GM18909 (cell line): ENCODE measurements around the gene BNC1.

Source experiments
- ATAC-seq: cut with Tn5 transposase; IDR thresholded peaks from one replicate; pipeline ENCODE4 v1.9.1; 2021; ENCODE audit warnings: mild to moderate bottlenecking; ENCODE audit not compliant: unreplicated experiment, poor library complexity

Gene BNC1, protein sequence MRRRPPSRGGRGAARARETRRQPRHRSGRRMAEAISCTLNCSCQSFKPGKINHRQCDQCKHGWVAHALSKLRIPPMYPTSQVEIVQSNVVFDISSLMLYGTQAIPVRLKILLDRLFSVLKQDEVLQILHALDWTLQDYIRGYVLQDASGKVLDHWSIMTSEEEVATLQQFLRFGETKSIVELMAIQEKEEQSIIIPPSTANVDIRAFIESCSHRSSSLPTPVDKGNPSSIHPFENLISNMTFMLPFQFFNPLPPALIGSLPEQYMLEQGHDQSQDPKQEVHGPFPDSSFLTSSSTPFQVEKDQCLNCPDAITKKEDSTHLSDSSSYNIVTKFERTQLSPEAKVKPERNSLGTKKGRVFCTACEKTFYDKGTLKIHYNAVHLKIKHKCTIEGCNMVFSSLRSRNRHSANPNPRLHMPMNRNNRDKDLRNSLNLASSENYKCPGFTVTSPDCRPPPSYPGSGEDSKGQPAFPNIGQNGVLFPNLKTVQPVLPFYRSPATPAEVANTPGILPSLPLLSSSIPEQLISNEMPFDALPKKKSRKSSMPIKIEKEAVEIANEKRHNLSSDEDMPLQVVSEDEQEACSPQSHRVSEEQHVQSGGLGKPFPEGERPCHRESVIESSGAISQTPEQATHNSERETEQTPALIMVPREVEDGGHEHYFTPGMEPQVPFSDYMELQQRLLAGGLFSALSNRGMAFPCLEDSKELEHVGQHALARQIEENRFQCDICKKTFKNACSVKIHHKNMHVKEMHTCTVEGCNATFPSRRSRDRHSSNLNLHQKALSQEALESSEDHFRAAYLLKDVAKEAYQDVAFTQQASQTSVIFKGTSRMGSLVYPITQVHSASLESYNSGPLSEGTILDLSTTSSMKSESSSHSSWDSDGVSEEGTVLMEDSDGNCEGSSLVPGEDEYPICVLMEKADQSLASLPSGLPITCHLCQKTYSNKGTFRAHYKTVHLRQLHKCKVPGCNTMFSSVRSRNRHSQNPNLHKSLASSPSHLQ

DNA sequence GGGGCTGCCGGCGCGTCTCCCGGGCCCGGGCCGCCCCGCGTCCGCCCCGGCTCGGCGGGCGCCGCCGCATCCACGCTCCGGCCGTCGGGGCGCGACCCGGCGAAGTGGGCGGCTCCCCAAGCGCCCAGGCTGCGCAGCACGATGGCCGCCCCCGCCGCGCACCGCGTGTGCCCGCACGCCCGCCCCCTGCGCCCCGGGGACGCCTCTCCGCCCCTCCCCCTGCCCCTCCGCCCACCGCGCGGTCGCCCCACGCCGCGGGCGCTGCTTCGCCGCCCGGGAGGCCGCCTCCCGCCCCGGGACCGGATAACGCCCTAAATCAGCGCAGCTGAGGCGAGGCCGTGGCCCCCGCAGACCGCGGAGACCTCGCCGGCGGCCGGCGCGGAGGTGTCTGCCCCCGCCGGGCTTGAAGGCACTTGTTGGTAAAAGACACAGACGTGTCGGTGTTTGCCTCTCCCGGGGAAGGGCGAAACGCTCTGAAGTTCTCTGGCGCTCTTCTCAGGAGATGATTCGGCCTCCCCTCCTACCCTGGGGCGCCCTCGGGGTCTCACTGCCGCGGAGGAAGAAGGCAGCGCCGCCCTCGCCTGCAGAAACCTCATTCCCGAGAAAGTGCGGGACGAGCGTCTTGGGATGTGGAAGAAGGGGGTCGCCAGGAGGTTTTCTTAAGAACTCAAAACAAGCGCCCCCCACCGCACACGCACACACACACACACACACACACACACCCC lies at the start of gene BNC1:
Gene BNC1, minus strand, starts transcription at position 106 of the 725 bp plus-strand sequence. Its CDS starts 36 bp downstream, at position 70.
- ATAC-seq = no peak

DNA sequence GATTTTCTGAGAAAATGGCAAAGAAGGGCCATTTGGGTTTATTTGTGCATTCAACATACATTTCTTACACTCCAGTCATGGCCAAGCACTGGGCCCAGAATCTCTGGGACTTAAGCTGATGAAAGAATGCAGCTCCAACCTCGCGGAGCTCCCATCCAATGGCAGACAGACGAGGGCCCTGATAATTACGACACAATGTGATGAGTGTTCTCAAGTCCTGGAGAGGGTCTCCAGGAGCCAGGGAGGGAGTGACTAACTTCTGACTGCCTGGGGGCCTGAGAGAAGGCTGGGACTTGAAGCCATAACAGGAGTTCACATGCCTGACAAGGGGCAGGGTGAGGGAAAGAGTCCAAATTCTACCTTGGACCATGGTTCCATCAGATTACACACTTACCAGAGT lies 42.6 kb upstream of the BNC1 start:
- no peak for ATAC-seq

DNA sequence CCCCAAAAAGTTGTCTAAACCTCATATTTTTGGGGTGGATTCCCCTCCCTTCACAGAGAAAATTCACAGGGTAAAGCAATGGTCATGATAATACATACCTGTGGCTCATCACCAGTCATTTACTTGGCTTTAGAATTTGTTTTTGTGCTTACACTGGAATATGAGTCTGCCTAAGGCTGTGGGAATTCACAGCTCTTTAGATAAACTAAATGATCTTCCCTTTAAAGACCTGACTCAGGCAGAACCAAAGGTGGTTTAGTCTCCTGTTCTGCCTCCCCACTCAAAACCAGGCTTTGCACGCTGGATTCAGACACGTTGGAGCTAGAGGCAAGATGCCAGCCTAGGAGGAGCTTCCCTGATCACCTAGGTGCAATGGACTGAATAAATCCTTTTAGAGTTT lies 40.3 kb upstream of the BNC1 start:
- no peak for ATAC-seq

DNA sequence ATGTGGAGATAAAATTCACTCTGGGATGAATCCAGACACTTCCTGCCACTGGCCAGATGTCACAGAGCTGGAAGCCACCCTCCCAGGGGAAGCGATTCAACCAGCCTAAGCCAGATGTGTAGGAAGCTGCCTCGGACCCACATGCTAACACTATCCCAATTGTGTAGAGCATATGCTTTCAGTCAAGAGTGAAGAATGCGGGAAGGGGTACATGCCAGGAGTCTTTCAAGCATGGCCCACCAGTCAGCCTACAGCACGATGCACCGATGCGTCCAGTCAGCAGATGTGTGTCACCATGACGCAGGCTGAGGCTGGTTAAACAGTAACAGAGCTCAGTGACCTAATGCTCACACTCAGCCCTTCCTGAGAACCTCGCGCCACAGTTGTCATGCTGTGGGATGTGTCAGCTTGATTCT lies 38.8 kb upstream of the BNC1 start:
- no peak for ATAC-seq

DNA sequence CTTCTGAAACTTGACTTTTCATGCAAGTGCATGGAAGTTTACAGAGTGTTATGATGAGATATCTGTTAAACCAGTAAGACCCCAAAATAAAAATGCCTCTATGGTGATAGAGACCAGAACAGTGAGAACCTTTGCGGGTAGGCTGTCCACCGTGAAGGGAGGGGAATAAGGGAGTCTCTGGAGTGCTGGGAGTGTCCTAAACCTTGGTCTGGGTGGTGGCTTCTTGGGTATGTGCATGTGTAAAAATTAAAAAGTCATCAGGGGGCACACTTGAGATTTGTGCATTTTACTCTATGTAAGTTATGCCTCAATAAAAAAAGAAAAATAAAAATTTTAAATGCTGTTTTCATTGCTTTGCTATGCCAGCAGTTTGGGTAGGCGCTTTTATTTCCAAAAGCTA lies 38.2 kb upstream of the BNC1 start:
- ATAC-seq = no peak

DNA sequence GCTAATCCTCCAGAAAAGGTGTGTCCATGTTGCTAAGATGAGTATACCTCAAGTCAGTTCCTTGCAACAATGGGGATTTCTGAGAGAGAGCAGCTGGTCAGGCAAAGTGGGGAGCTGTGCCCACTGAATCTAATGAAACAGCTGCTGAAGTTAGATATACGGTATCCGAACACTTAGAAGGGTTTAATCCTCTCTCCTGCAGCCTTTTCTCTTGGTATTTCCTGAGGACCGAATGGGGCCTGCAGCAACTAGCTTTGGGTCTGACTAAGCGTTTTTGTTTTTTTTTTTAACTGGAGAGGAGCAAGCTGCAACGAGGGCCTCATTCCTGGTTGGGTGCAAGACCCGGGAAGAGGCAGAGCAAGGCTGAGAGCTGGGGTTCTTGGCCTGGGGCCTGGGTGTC lies 37.6 kb upstream of the BNC1 start:
- no peak for ATAC-seq

DNA sequence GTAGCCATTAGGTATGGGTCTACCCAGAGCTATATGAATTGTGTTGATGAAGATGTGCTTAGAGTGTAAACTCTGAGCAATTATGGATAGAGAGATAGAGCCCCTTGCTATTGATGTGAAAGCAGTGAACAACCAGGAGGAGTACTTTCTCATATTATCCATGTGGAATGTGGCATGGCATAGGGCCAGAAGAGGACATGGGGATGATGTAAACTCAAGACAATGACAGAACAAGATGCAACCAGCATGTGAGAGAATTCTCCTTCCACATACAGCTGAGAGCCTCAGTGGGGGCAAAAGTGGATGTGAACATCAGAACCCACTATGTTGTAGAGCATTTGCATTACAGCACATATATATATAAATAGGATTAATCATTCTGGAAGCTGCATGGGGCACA lies 36.4 kb upstream of the BNC1 start:
- no peak for ATAC-seq

DNA sequence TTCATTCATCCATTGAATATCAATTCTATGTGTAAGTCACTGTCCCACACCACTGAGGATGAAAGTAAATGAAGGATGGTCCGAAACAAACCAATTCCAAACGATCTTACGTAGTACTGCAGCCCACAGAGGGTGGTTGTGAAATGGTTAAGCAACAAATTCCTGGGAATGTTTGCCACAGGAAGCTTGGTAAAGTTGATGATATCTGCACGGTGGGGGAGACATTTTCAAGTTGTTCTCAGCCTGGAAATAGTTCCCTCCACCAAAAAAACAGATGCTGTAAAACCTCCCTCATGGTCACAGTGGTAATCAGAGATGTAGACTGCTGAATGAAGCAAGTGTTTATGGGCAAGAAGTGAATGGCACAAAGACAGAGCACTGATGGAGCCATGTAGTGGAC lies 35.9 kb upstream of the BNC1 start:
- no peak for ATAC-seq

DNA sequence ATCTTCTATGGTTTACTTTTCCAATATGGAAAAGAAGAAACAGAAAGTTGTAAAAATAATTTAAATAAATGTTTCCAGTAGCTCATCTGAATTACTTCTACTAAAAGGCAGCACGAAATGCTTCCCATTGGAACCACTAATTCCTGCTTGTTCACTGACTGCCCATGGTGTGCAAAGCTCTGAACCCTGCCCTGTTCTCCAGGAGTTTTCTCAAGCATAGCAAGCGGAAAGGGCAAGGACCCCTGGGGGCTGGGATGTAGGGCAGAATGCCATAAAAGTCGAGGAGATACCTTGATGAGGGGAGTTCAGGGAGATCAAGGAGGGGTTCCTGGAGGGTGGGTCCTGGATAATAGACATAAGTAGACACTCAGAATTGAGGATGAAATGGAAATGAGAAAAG lies 35.3 kb upstream of the BNC1 start:
- ATAC-seq = no peak

DNA sequence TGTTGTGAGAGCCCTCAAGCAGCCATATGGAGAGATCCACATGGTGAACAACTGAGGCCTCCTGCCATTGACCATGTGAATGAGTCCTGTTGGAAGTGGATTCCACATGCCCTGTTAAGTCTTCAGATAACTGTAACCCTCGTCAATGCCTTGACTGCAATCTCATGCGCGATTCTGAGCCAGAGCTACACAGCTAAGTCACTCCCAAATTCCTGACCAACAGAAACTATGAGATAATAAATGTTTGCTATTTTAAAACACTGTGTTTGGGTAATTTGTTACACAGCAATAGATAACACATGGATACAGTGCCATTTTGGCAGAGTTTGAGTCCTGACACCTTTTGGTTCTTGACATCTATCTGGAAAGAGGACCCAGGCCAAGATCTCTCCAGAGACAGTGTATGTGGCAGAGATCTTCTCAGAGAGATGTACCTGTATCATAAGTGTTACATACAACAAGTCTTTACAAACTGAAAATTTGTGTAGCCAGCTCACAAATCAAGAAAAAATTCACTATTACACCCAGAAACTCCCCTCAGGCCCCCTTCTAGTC lies 34.5 kb upstream of the BNC1 start:
- no peak for ATAC-seq

DNA sequence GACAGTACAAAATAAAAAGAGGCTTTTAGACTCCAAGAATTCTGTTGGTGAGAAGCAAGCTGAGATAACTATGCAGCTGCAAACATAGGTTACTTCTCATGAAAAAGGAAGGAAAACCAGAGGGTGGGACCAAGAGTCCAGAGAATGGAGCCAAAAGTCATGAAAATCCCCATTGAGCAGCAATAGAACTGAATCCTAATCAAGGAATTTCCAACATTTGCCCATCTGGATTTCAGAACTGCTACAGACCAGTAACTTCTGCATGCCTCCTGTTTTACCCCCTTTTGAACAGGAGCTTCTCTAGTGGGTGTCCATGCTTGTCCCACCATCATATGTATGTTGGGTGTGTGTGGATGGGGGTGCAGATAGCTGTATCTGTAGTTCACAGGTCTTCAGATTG lies 33.6 kb upstream of the BNC1 start:
- no peak for ATAC-seq

DNA sequence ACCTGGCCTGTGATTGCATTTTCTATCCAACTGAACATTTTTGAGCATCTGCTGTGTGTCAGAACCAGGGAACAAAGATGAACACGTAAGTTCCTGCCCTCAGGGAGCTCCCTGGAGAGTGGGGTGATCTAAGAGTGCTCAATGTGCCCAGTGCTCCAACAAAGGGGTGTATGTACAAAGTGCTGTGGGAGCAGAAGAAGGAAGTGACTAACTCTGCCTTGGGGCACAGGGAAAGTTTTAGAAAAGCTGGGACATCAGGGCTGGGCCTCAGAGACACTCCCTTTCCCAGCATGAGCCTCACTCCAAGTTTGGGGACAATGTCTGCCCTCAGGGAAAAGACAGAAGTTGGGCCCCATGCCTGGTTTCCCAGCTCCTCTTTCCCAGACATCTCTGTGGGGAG lies 27.6 kb upstream of the BNC1 start:
- ATAC-seq = no peak

DNA sequence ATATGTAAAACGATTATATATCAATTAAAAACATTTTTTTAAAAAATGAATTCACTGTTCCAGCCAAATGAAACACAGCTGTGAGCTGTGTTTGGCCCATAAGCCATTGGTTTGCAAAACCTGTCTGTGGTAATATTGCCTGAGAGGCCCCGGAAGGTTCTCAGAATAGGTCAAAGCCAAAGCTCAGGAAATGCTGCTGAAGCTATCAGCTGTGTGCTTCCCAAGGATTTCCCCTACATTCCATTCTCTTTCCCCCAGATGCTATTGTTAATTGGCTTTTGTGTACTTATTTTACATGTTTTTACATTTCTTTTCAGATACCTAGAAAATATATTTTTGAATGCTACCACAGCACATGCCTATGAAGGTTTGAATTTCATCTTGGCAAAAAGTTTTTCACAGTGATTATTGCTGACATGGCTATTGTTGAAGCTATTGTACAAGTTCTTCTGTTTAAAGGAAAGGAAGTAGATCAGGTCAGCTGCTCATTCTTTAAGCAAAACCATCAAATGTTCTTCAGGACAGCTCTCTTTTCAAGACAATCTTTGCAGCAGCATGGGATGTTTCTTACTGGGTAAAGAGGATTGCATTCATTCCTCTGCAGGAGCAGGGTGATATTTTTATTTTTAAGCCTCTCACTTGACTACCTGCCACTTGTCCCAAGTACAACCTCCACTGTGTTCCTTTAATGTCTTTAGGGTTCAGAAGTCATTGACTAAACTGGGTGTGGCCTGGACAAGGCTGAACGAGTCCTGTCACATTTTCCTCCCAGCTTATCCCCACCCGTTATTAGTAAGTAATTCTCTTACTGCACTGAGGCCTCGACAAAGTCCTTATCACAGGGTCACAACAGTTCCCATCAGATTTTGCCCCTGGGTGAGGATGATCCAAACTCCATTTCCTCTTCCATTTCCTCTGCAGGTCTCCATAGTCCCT lies 26.3 kb upstream of the BNC1 start:
- no peak for ATAC-seq

DNA sequence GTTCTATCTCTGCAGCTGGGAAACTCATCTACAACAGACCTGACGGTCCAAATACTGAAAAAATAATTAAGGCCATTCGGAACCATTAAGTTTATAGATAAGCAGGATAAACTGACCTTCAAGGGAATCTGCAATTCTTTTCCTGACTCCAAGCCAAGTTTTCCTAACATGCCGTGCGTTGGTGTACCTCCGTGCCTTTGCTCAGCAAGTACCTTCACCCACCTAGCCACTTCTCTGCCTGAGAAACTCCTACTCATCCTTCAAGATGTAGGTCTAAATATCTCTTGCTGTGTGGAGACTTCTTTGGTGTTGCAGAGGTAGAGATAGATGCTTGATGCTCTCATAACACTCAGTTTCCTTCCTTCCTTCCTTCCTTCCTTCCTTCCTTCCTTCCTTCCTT lies 24.2 kb upstream of the BNC1 start:
- no peak for ATAC-seq

DNA sequence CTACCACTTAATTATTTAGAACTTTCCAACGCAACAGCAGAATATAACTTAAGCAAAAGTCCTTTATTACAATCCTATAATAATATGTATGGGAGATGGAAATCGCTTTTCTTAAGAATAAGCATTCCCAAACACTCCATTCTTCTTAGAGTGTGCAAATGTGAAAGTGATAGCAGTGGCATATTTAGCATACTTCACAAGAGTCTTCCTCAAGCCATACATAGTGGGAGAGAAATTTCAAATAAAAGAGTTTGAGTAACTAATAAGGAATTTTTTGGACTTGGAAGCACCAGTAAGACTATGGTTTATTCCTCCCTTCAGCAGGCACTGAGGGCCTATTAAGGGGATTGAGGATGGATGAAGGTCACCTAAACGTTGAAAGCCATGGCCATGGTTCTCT lies 22.1 kb upstream of the BNC1 start:
- ATAC-seq = no peak

DNA sequence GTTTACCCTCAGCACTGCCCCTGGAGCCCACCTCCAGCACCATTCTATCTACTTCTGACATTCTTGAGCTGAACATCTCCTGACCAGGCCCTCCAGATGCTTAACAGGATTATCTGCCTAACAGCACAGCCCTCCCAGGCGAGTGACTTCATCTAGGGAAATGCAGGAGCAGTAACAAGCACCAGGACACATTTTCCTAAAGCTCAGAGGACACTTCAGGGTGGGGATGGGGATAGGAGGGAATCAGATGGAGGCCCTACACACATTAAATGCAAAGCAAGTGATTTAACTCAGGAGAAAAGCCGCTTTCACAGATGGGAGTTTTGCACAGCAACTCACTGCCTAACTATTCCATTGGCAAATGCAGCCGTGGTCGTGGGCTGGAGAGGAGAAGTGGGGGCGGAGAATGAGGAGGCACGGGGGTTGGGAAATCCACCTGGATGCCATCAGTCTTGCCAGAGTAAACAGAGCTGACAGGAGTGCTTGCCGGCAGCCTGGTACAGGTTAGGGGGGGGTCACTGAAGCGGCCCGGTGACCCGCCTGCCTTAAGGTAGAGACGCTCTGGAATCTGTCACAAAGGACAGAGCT lies 21.3 kb upstream of the BNC1 start:
- ATAC-seq = no peak

DNA sequence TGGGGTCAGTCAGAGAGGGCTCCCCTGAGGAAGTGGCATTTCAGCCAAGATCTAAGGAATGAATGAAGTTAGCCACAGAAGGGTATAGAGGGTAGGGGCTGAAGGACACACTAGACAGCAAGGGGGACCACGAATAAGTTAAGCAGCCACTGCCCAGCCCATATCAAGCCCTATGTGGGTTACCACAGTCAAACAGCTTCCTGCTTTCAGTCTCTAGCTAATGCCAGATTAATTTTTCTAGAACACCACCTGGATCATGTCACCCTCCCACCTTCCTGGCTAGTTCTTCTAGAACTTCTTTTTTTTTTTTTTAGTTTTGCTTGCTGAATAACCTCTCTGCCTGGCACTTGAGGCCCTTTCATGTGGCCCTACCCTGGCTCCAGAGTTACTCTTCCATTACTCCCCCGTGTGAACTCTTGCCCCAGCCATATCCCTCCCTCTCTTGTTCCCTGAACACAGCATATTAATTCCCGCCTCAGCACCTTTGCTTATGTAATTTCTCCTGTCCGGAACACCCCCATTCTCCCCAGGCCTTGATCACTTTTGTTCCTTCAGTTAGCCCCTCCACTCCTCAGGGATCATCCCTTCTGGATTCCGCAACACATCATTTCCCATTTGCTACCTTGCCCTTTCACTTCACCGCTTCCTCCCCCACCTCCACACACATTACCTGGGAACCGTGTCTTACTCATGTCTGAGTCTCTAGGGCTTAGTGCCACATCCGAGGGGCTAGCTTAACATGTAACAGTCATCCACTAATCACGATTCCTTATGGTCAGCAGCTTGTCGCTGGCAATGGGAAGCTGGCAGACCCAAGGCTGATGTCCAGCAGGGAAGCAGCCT lies 20.6 kb upstream of the BNC1 start:
- no peak for ATAC-seq

DNA sequence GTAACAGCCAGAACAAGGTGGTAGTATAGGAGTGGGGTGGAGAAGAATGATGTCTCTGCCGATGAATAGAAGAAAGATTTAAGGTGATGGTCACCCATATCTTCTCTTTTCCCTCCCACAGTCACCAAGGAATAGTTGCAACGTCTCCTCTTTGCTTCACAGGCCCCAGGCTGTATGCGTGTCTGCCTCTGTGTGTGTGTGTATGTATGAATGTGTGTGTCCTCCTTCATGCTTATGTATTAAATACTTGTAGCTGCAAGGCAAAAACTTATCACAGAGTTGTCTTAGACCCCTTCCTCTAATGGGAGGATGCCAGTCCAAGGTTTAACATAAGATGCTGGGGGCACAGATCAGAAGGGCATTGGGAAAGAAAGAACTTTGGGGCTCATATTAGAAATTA lies 19.1 kb upstream of the BNC1 start:
- ATAC-seq = no peak
